ENCODE results near the gene CFAP47.
"Not testable (repeated sequence)": the region's sequence is repeated elsewhere in the genome, so short reads cannot be mapped to it uniquely, and the experiment has no call there.

CFAP47 gene

GRCh38 chrX:35919536-35920309 lies at the start of gene CFAP47:
CFAP47 (plus strand) TSS chrX:35919734; CDS start chrX:35919800, 66 bp downstream.
- FAIRE-seq, result no peak

DNA sequence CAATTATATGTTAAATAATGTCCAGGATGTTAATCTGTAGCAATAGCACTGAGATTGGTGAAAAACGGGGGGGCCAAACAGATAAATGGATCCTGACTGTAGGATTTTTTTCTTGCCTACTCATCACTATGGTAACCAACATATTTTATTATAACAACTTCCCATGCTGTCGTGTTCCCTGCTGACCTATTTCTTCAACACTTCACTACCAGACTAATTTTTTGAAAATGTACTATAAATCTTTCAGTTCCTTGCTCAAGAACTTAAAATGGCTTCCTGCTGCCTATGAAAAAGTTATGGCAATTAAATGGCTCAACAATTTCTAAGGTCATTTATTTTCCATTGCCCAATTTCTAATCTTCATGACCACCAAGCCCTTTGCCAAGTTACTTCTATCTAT lies 38.9 kb upstream of the CFAP47 start:
- no peak for FAIRE-seq

GRCh38 chrX:35886135-35886534 lies 33.4 kb upstream of the CFAP47 start:
- no peak for FAIRE-seq

DNA sequence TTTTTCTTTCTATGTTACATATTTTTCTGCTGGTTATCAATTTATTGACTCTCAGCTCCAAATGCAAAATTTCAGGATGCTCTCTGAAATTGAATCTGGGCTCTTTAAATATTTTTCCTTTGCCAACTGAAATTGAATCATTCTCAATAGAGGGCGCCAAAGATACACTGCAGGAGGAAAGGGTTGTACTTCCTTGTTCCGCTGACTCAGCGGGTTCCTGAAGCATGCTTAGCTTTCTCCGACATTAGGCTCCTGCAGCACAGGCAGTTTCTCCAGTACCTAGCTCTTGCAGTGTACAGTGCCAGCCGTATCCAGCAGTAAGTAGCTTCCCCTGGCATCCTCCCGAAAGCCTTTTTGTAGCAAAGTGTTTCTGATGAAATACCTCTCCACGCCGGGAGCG lies 28.8 kb upstream of the CFAP47 start:
- FAIRE-seq, result no peak

- not testable (repeated sequence) for FAIRE-seq
Observed at GRCh38 chrX:35986816-35987215, 67.3 kb downstream of the CFAP47 start.

DNA sequence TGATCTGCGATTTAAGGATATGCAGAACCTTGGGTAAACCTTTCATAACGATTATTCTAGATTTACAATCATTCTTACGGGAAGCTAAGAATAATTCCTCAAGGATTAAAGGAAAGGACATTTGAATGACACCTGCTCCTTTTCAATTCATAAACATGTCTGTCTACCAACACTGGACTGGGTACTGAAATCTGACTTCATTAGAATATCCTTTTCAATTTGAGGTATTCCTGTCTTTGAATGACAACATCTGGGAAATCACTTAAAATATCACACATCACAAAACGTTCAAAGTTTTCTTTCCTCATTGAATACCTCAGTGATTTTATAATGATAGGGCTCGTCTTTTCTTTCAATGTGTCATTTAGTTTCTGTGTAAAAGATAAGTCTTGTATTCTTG lies 87.7 kb downstream of the CFAP47 start:
- FAIRE-seq, result no peak

GRCh38 chrX:36019125-36019524 lies 99.6 kb downstream of the CFAP47 start:
- FAIRE-seq, result no peak

- no peak for FAIRE-seq
Observed at GRCh38 chrX:36035550-36035949, 116.0 kb downstream of the CFAP47 start.

GRCh38 chrX:36062778-36063177 lies 143.2 kb downstream of the CFAP47 start:
- no peak for FAIRE-seq

DNA sequence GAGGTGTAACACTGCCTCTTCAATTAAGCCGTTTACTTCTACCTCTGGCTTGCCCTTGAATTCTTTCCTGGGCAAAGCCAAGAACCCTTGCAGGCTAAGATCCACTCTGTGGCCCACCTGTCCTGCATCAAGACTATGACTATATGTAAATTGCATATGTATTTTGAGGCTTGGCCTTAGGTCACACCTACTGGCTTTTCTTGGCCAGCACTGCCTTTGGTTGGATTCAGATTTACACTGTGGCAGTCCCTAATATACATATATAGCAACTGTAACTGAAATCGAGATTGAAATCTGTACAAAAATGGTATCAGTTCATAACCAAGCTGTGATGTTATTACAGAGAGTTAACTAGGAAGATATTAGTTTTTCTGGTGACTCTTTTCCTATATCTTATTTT lies 151.5 kb downstream of the CFAP47 start:
- no peak for FAIRE-seq

- not testable (repeated sequence) for FAIRE-seq
Observed at GRCh38 chrX:36075009-36075408, 155.5 kb downstream of the CFAP47 start.

GRCh38 chrX:36083256-36083655 lies 163.7 kb downstream of the CFAP47 start:
- FAIRE-seq, result peak; percentile 30

- no peak for FAIRE-seq
Observed at GRCh38 chrX:36087366-36087765, 167.8 kb downstream of the CFAP47 start.

GRCh38 chrX:36088939-36089338 lies 169.4 kb downstream of the CFAP47 start:
- FAIRE-seq, result not testable (repeated sequence)

DNA sequence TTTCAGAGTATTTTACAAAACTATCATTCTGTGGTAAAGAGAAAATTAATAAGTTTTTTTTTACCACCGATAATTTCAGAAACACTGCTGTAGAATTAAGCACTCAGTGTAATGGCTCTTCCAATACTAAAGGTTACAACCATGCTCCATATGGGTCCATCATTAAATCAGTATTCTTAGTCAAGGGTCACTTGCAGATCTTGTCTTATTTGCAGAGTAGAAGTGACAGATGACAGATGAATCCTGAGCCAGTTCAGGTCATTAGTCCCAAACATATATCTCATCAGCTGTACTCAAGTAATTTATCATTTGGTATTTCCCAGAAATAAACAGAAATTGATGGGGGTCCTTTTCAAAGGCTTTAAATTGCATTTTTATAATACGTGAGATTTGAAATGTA lies 182.9 kb downstream of the CFAP47 start:
- FAIRE-seq, result no peak

DNA sequence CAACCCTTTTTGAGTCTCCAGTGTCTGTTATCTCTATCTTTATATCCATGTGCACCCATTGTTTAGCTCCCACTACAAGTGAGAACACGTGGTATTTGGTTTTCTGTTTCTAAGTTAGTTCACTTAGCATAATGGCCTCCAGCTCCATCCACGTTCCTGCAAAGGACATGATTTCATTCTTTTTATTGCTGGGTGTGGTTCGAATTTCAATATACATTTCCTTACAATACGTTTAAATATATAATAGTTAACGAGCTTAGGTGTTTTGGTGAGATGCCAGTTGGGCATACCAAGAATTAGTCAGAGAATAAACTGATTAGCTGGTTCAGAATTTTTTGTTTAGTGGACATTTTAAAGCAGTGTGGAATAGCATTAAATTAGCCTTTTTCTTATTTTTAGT lies 196.7 kb downstream of the CFAP47 start:
- no peak for FAIRE-seq

DNA sequence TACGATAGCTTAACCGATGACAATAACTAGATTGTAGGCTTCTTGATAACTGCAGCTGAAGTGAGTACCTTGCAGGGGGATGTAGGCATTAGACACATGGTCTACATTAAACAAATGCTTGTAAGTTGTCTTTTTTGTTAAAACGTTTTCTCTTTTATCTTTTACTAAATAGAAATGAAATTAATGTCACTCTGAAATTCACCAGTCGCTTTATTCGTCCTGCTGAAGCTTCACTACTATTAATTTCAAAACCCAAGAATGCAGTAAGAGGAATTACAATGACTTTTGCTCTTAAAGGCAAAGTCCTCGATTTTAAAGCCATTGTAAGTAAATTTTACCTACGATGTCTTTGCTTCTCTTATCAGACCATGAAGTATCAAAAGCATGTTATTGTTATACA lies 239.7 kb downstream of the CFAP47 start:
- no peak for FAIRE-seq

GRCh38 chrX:36160081-36160480 lies 240.5 kb downstream of the CFAP47 start:
- no peak for FAIRE-seq

GRCh38 chrX:36198575-36198974 lies 279.0 kb downstream of the CFAP47 start:
- FAIRE-seq, result no peak

- FAIRE-seq, result no peak
Observed at GRCh38 chrX:36199928-36200327, 280.4 kb downstream of the CFAP47 start.

GRCh38 chrX:36214924-36215323 lies 295.4 kb downstream of the CFAP47 start:
- no peak for FAIRE-seq

GRCh38 chrX:36218801-36219200 lies 299.3 kb downstream of the CFAP47 start:
- FAIRE-seq, result no peak

DNA sequence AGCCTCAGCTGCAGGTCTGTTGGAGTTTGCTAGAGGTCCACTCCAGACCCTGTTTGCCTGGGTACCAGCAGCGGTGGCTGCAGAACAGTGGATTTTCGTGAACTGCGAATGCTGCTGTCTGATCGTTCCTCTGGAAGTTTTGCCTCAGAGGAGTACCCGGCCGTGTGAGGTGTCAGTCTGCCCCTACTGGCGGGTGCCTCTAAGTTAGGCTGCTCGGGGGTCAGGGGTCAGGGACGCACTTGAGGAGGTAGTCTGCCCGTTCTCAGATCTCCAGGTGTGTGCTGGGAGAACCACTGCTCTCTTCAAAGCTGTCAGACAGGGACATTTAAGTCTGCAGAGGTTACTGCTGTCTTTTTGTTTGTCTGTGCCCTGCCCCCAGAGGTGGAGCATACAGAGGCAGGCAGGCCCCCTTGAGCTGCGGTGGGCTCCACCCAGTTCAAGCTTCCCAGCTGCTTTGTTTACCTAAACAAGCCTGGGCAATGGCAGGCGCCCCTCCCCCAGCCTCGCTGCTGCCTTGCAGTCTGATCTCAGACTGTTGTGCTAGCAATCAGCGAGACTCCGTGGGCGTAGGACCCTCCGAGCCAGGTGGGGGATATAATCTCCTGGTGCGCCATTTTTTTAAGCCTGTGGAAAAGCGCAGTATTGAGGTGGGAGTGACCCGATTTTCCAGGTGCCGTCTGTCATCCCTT lies 315.4 kb downstream of the CFAP47 start:
- not testable (repeated sequence) for FAIRE-seq

GRCh38 chrX:36241397-36241796 lies 321.9 kb downstream of the CFAP47 start:
- FAIRE-seq, result no peak

DNA sequence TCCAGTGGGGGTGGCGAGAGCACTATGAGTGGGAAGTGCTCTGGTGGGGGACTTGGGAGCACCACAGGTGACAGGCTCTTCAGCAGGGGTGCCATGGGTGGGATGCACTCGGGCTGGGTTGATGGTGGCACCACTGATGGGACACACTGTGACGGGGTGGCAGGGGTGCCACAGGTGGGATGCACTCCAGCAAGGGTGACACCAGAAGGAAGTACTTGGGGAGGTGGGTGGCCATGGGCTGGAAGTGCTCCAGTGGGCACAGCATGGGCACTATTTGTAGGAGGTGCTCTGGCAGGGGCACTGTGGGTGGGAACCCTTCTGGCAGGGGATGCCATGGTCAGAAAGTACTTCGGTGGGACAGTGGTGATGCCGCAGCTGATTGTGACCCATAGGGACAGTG lies 346.6 kb downstream of the CFAP47 start:
- FAIRE-seq, result no peak

Measured in G401.6 (cell line).